ENCODE data around the gene MRPS12. TPM values are rescaled to one million over a fixed set of nuclear protein-coding genes. Genes with fewer than 3 reads are reported as not detected.

The MRPS12 gene
- polyA plus RNA-seq, 3 donors: 17.2 to 81.5 (median 73.0) TPM

- WGBS (ENCODE audit: insufficient coverage): 71% methylated on average over 1 of the region's 10 CpGs
- Histone ChIP-seq H3K36me3 (replicated peaks in 1 of 2; ENCODE audit: control insufficient read depth in 1 of 2, insufficient read depth in 2 of 2, low read length in 2 of 2) (peaks cover 42 to 45% of the 10 kb centered on the region in 2 donors), H3K9me3 (replicated peaks in 1 of 2; ENCODE audit: control insufficient read depth in 1 of 2, insufficient read depth in 1 of 2, low read length in 2 of 2) (no peaks in the 10 kb centered on the region), H3K9ac (ENCODE audit: insufficient read depth, low read length, poor library complexity, severe bottlenecking) (no peak overlapping the region), H3K27ac (ENCODE audit: low read depth in 1 of 2, low read length in 2 of 2) (no peak overlapping the region), H3K27me3 (ENCODE audit: control insufficient read depth in 2 of 2, insufficient read depth in 2 of 2, low read length in 2 of 2) (no peaks in the 10 kb centered on the region), H4K20me1 (ENCODE audit: insufficient read depth, low read length) (no peaks in the 10 kb centered on the region), H2AFZ (ENCODE audit: insufficient read depth, low read depth, low read length, poor library complexity, severe bottlenecking) (no peak overlapping the region), H3K79me2 (ENCODE audit: insufficient read depth, low read length) (no peaks in the 10 kb centered on the region), H3K4me2 (replicated peaks; ENCODE audit: extremely low read depth, low read length, poor library complexity, severe bottlenecking) (no peak overlapping the region), H3K4me3 (replicated peaks in 1 of 3; ENCODE audit: low read depth in 2 of 3, low read length in 3 of 3) (no peak overlapping the region), H3K4me1 (ENCODE audit: control insufficient read depth in 1 of 2, insufficient read depth in 2 of 2, low read length in 2 of 2) (no peaks in the 10 kb centered on the region)
- H3K27me3 Mint-ChIP-seq (ENCODE audit: low read depth in 3 of 3): peaks cover 0 to 6% (median 0%) of the 10 kb centered on the region in 3 donors
- peak overlapping the region in 5 of 7 donors; percentile 4 to 85 (median 28) for H3K27ac Mint-ChIP-seq
- peaks cover 3% of the 10 kb centered on the region for H3K4me1 Mint-ChIP-seq
- H3K9me3 Mint-ChIP-seq: peaks cover 0 to 5% (median 0%) of the 10 kb centered on the region in 7 donors
- TF ChIP-seq CTCF (IDR thresholded peaks at IDR 0.05): no peak
- DNase-seq: no peak
- intact Hi-C loops (cut with micrococcal nuclease): no loop called here
- no peak overlapping the region for H3K4me3 Mint-ChIP-seq
- H3K36me3 Mint-ChIP-seq: peaks cover 39 to 53% of the 10 kb centered on the region in 2 donors
These were observed 21.8 kb upstream of the MRPS12 start for GRCh38 chr19:38908911-38909310.

- WGBS (ENCODE audit: insufficient coverage): 94% methylated on average over 8 of the region's 12 CpGs
- Histone ChIP-seq H2AFZ (ENCODE audit: insufficient read depth, low read depth, low read length, poor library complexity, severe bottlenecking) (no peak overlapping the region), H3K9me3 (replicated peaks in 1 of 2; ENCODE audit: control insufficient read depth in 1 of 2, insufficient read depth in 1 of 2, low read length in 2 of 2) (no peaks in the 10 kb centered on the region), H3K36me3 (replicated peaks in 1 of 2; ENCODE audit: control insufficient read depth in 1 of 2, insufficient read depth in 2 of 2, low read length in 2 of 2) (peaks cover 29 to 31% of the 10 kb centered on the region in 2 donors), H3K27me3 (ENCODE audit: control insufficient read depth in 2 of 2, insufficient read depth in 2 of 2, low read length in 2 of 2) (no peaks in the 10 kb centered on the region), H3K79me2 (ENCODE audit: insufficient read depth, low read length) (no peaks in the 10 kb centered on the region), H3K4me3 (replicated peaks in 1 of 3; ENCODE audit: low read depth in 2 of 3, low read length in 3 of 3) (no peak overlapping the region), H3K9ac (ENCODE audit: insufficient read depth, low read length, poor library complexity, severe bottlenecking) (no peak overlapping the region), H3K4me2 (replicated peaks; ENCODE audit: extremely low read depth, low read length, poor library complexity, severe bottlenecking) (no peak overlapping the region), H3K27ac (ENCODE audit: low read depth in 1 of 2, low read length in 2 of 2) (no peak overlapping the region), H3K4me1 (ENCODE audit: control insufficient read depth in 1 of 2, insufficient read depth in 2 of 2, low read length in 2 of 2) (no peaks in the 10 kb centered on the region), H4K20me1 (ENCODE audit: insufficient read depth, low read length) (no peaks in the 10 kb centered on the region)
- Mint-ChIP-seq H3K27ac (no peak overlapping the region), H3K4me1 (peaks cover 3% of the 10 kb centered on the region), H3K27me3 (ENCODE audit: low read depth in 3 of 3) (peaks cover 0 to 6% (median 0%) of the 10 kb centered on the region in 3 donors), H3K36me3 (peaks cover 29 to 43% of the 10 kb centered on the region in 2 donors), H3K4me3 (no peak overlapping the region), H3K9me3 (peaks cover 0 to 5% (median 0%) of the 10 kb centered on the region in 7 donors)
- no peak for TF ChIP-seq CTCF (IDR thresholded peaks at IDR 0.05)
- DNase-seq: no peak
- intact Hi-C loops (cut with micrococcal nuclease): no loop called here
These were observed 20.3 kb upstream of the MRPS12 start for GRCh38 chr19:38910488-38910887.
